ENCODE results near the gene ARL5A. TPM values are rescaled to one million over a fixed set of nuclear protein-coding genes. Genes with fewer than 3 reads are reported as not detected.
"Not testable (repeated sequence)": the region's sequence is repeated elsewhere in the genome, so short reads cannot be mapped to it uniquely, and the experiment has no call there.

Gene ARL5A
- total RNA-seq (10 to 100 TPM; 40.0 to 42.3 TPM), polyA plus RNA-seq (10 to 100 TPM; 43.2 to 64.0 (median 50.5) TPM), total RNA-seq (10.3 to 68.0 (median 38.5) reads per million in 6 experiments)

GRCh38 chr2:151828143-151828889, at the start of gene ARL5A:
Gene ARL5A (minus strand): TSS chr2:151828421. CDS start chr2:151828176, 245 bp downstream.
- Mint-ChIP-seq H3K36me3 (peaks cover 0 to 2% (median 0%) of the 10 kb centered on the region in 3 donors), H3K9me3 (no peaks in the 10 kb centered on the region), H3K4me3 (peak within 1 kb of the TSS; percentile 86 to 97 (median 94)), H3K4me1 (peaks cover 25 to 57% (median 48%) of the 10 kb centered on the region in 4 donors), H3K27ac (peak within 1 kb of the TSS; percentile 90 to 97 (median 95)), H3K27me3 (no peaks in the 10 kb centered on the region)
- POLR2A ChIA-PET: interaction anchor here (0.6 to 1.9 kb wide), 5 partner anchors 8 to 889 kb away, joined by 3 to 10 read pairs (median 3); partner anchors contain the start of gene PRPF40A
- ATAC-seq (peak; percentile 92 to 93), DNase-seq (peak; percentile 88 to 97 (median 96))

- POLR2A ChIA-PET, ATAC-seq, H3K27me3 Mint-ChIP-seq, H3K36me3 Mint-ChIP-seq, H3K9me3 Mint-ChIP-seq, H3K4me3 Mint-ChIP-seq, DNase-seq, H3K27ac Mint-ChIP-seq, H3K4me1 Mint-ChIP-seq: not testable (repeated sequence)
Measured at GRCh38 chr2:151875631-151876030, 47.4 kb upstream of the ARL5A start.

- ATAC-seq (no peak), DNase-seq (no peak)
- no peak overlapping the region for H3K27ac Mint-ChIP-seq
- H3K4me1 Mint-ChIP-seq: no peaks in the 10 kb centered on the region
- peaks cover 0 to 9% (median 3%) of the 10 kb centered on the region in 5 donors for H3K27me3 Mint-ChIP-seq
- no peaks in the 10 kb centered on the region for H3K36me3 Mint-ChIP-seq
- peaks cover 0 to 4% (median 0%) of the 10 kb centered on the region in 9 donors for H3K9me3 Mint-ChIP-seq
- no peak overlapping the region for H3K4me3 Mint-ChIP-seq
- POLR2A ChIA-PET: no interaction called here
Measured at GRCh38 chr2:151872463-151872862, 44.2 kb upstream of the ARL5A start.

- POLR2A ChIA-PET: no interaction called here
- Mint-ChIP-seq H3K9me3 (no peaks in the 10 kb centered on the region), H3K27me3 (peaks cover 0 to 13% (median 7%) of the 10 kb centered on the region in 5 donors), H3K36me3 (no peaks in the 10 kb centered on the region), H3K27ac (no peak overlapping the region), H3K4me3 (no peak overlapping the region), H3K4me1 (no peaks in the 10 kb centered on the region)
- ATAC-seq: no peak
- no peak for DNase-seq
Measured at GRCh38 chr2:151869291-151869690, 41.1 kb upstream of the ARL5A start.

DNA sequence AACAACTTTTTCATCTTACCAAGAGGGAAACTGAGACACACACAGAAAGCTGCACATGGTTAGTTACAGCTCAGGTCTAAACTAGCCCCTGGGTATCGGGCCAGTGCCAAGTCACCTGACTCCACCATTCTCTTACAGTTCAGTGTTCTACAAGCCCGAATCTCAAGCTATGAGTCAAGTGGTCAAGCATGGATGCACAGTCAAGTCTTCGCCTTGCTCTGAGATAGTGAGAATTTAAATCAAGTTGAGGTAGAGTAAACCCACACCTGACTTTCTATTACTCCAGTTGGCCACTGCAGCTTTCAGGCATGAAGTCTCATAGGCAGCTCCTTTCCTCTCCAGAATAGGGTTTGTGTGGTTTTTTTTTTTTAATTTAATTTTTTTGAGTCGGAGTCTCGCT, 34.5 kb upstream of the ARL5A start:
- DNase-seq: no peak
- no peaks in the 10 kb centered on the region for H3K4me1 Mint-ChIP-seq
- H3K27ac Mint-ChIP-seq: no peak overlapping the region
- H3K36me3 Mint-ChIP-seq: no peaks in the 10 kb centered on the region
- ATAC-seq: no peak
- H3K9me3 Mint-ChIP-seq: no peaks in the 10 kb centered on the region
- no peak overlapping the region for H3K4me3 Mint-ChIP-seq
- POLR2A ChIA-PET: no interaction called here
- peaks cover 0 to 7% (median 4%) of the 10 kb centered on the region in 5 donors for H3K27me3 Mint-ChIP-seq

DNA sequence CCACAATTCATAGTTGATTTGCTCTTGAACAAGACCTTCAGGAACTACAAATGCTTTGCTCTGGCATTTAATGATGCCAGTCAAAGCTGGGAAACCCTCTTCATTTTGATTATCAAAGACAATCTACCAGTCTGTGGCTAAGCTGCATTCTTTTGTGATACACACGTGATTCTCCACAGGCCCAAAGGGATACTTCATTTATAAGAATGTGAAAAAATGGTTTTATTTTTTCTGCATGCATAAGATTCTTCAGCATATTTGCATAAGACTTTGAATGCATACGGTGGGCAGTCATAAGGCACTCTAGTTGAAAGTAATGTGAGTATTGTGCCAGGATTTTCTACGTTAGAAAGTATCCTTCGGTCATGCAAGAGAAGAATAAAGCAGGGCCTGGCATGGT, 33.0 kb upstream of the ARL5A start:
- Mint-ChIP-seq H3K36me3 (no peaks in the 10 kb centered on the region), H3K27ac (no peak overlapping the region), H3K4me3 (no peak overlapping the region), H3K27me3 (peaks cover 0 to 6% (median 4%) of the 10 kb centered on the region in 5 donors), H3K4me1 (no peaks in the 10 kb centered on the region), H3K9me3 (no peaks in the 10 kb centered on the region)
- POLR2A ChIA-PET: no interaction called here
- DNase-seq (no peak), ATAC-seq (no peak)

DNA sequence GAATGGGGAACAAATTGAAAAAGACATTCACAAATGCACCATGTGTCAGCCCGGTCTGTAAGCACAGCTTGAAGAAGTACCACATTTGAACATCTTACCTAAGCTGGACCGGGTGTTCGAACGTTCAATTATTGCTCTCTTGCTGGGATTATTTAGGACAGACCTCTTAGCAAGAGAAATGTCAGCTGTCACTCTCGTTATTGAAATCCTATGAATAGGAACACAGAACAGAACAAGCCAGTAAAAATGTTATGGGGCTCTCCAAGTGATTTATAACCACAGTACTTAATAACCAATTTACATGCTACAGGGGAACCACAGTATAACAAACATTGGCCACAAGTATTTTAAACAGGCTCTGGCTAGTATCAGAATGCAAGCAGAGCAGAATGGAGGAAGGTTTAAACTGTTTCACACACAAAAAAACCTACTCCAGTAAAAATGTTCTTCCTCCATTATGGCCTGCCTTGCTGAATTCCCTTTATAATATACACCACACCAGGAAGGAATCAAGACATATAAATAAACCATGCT, 32.5 kb upstream of the ARL5A start:
- Mint-ChIP-seq H3K27ac (no peak overlapping the region), H3K27me3 (peaks cover 0 to 6% (median 4%) of the 10 kb centered on the region in 5 donors), H3K9me3 (no peaks in the 10 kb centered on the region), H3K4me3 (no peak overlapping the region), H3K4me1 (no peaks in the 10 kb centered on the region), H3K36me3 (no peaks in the 10 kb centered on the region)
- POLR2A ChIA-PET: no interaction called here
- DNase-seq: no peak
- no peak for ATAC-seq

GRCh38 chr2:151860210-151860609, 32.0 kb upstream of the ARL5A start:
- POLR2A ChIA-PET: interaction anchor here (0.5 kb wide), 1 partner anchor 857 kb away, joined by 3 read pairs; the partner anchor contains the start of gene PRPF40A
- Mint-ChIP-seq H3K27me3 (peaks cover 0 to 4% (median under 1%) of the 10 kb centered on the region in 5 donors), H3K4me3 (no peak overlapping the region), H3K27ac (no peak overlapping the region), H3K4me1 (no peaks in the 10 kb centered on the region), H3K36me3 (no peaks in the 10 kb centered on the region), H3K9me3 (no peaks in the 10 kb centered on the region)
- ATAC-seq (no peak), DNase-seq (no peak)

- Mint-ChIP-seq H3K36me3 (no peaks in the 10 kb centered on the region), H3K9me3 (no peaks in the 10 kb centered on the region), H3K27ac (no peak overlapping the region), H3K4me3 (no peak overlapping the region), H3K27me3 (peaks cover 0 to 1% (median 0%) of the 10 kb centered on the region in 5 donors), H3K4me1 (no peaks in the 10 kb centered on the region)
- ATAC-seq (no peak), DNase-seq (no peak)
- POLR2A ChIA-PET: no interaction called here
Measured at GRCh38 chr2:151857650-151858049, 29.4 kb upstream of the ARL5A start.

DNA sequence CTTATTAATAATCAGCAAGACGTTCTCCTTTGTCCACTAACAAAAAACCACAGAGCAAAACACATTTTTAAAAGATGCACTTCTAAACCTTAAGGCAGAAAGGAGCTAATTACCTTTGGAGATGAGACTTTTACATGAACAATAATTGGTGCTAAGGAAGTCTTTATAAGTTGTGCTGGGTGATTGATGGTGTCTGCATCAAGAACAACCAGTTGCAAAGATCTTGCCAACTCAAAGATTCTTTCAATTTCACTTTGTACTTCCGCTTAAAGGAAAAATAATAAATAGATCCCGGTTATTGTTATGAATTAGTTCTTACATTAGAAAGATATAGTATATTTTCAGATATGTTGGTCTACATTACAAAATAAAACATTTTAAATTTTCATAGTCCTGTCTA, 26.9 kb upstream of the ARL5A start:
- no peaks in the 10 kb centered on the region for H3K4me1 Mint-ChIP-seq
- POLR2A ChIA-PET: no interaction called here
- no peak for ATAC-seq

GRCh38 chr2:151853070-151853758, 25.0 kb upstream of the ARL5A start:
- ATAC-seq (no peak), DNase-seq (no peak)
- Mint-ChIP-seq H3K27ac (no peak overlapping the region), H3K36me3 (no peaks in the 10 kb centered on the region), H3K4me3 (no peak overlapping the region), H3K9me3 (no peaks in the 10 kb centered on the region), H3K4me1 (no peaks in the 10 kb centered on the region), H3K27me3 (peaks cover 0 to 1% (median 0%) of the 10 kb centered on the region in 5 donors)
- POLR2A ChIA-PET: no interaction called here

More for the DNA sequence above, 26.9 kb upstream of the ARL5A start:
- DNase-seq: no peak
- Mint-ChIP-seq H3K4me3 (no peak overlapping the region), H3K36me3 (no peaks in the 10 kb centered on the region), H3K9me3 (no peaks in the 10 kb centered on the region), H3K27ac (no peak overlapping the region), H3K27me3 (peaks cover 0 to 1% (median 0%) of the 10 kb centered on the region in 5 donors)

DNA sequence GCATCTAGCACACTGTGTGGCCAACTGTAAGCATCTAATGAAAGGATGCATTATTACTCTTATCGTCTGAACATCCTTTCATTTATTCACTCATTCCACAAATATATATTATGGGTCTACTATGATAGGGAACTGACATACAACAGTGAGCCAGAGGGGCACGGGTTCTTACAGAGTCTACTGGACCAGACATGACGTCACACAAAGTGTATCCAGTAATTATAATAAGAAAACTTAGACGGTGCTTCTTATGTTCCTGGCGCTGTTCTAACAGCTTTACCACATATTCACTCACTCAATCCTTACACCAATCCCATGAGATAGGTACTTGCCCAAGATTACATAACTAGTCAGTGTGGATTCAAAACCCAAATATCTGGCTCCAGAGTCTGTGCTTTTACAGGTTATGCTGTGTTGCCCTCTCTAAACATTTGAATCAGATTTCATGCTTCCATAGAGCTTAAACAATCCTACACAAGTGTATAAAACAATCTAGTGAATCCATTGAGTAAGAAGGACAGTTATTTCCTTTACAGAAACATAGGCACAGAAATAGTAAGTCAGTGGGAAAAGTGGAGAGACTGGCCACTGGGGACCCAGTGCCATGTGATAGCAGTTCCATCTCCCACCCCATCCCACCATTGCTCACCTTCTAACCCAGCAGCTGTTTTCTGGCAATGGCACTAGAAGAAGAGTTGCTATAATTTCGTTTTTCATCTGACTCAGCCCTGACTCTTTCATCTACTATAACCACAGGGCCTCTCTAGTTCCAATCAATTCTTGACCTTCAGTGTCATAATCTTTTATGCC, 24.2 kb upstream of the ARL5A start:
- POLR2A ChIA-PET: no interaction called here
- DNase-seq (no peak), ATAC-seq (no peak)
- Mint-ChIP-seq H3K27me3 (peaks cover 0 to 1% (median 0%) of the 10 kb centered on the region in 5 donors), H3K27ac (no peak overlapping the region), H3K9me3 (no peaks in the 10 kb centered on the region), H3K4me1 (no peaks in the 10 kb centered on the region), H3K36me3 (no peaks in the 10 kb centered on the region), H3K4me3 (no peak overlapping the region)

All from naive thymus-derived CD8-positive, alpha-beta T cell (primary cell).